Measurements from ENCODE around the gene PEX6.

Gene PEX6

DNA sequence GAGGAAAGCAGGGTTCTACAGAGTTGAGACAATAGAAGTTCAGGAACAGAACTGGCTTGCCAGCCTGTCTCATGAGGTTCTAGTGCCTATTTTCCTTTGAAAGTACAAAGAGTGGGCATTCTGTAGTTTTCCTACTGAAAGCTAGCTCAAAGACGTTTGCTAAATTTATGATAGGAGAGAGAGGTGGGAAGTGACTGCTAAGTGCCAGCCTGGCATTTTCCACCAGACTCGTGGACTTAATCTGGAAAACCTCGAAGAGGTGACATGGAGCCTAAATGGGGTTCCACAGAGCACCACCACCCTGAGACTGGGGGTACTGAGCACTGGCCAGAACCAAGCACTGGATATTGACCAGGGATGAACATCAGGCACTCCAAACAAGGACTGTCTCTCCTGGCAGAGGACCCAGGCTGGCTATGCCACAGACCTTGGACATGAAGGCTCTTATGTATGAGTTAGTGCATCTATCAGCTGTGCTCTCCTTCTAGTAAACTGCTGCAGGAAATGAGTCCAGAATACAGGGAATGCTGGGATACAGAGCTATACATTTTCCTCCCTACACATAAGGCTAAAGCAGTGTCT is 7.1 kb downstream of the PEX6 start:
- TF ChIP-seq, protein P1, sequence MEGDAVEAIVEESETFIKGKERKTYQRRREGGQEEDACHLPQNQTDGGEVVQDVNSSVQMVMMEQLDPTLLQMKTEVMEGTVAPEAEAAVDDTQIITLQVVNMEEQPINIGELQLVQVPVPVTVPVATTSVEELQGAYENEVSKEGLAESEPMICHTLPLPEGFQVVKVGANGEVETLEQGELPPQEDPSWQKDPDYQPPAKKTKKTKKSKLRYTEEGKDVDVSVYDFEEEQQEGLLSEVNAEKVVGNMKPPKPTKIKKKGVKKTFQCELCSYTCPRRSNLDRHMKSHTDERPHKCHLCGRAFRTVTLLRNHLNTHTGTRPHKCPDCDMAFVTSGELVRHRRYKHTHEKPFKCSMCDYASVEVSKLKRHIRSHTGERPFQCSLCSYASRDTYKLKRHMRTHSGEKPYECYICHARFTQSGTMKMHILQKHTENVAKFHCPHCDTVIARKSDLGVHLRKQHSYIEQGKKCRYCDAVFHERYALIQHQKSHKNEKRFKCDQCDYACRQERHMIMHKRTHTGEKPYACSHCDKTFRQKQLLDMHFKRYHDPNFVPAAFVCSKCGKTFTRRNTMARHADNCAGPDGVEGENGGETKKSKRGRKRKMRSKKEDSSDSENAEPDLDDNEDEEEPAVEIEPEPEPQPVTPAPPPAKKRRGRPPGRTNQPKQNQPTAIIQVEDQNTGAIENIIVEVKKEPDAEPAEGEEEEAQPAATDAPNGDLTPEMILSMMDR (IDR thresholded peaks at IDR 0.05; ENCODE audit: insufficient read depth, missing control alignments): no peak
- FAIRE-seq (no peak), DNase-seq (ENCODE audit: insufficient read length, low spot score) (no peak)

DNA sequence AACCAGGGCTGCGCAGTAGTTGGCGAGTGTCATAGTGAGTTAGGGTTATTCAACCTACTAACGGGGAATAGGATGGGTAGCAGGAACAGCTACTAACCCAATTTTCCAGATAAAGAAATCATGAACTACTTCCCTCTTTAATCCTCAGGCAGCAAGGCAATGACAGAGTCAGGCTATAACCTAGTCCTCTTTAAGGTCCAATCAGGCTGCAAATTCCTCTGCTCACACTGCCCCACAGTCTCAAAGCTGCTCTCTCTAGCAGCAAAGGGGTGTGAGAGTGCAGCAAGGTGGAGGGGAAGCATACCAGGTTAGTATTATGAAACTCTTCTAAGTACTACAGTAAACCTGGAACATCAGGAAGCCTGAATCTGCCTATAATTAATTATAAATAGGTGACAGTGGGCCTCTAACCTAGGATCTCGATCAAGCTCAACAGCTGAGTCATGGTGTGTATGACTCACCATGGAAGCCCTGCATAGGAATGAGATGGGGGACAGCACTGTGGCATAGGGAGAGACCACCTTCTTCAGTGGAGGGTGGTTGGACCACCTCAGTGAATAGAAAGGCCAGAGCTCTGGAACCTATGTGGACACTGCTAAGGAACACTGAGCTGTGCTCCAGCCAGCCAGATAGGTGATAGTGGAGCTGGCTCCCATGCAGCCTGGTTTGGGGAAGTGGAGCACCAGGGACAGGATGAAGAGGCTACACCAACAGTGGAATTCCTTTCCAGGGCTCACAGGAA is 7.9 kb downstream of the PEX6 start:
- FAIRE-seq (no peak), DNase-seq (ENCODE audit: insufficient read length, low spot score) (no peak)
- TF ChIP-seq, protein P1 (IDR thresholded peaks at IDR 0.05; ENCODE audit: insufficient read depth, missing control alignments): no peak

- no peak for FAIRE-seq
- DNase-seq (ENCODE audit: insufficient read length, low spot score): no peak
- TF ChIP-seq, protein P1 (IDR thresholded peaks at IDR 0.05; ENCODE audit: insufficient read depth, missing control alignments): no peak
Measured at GRCh38 chr6:42969934-42970333, 9.0 kb downstream of the PEX6 start.

DNA sequence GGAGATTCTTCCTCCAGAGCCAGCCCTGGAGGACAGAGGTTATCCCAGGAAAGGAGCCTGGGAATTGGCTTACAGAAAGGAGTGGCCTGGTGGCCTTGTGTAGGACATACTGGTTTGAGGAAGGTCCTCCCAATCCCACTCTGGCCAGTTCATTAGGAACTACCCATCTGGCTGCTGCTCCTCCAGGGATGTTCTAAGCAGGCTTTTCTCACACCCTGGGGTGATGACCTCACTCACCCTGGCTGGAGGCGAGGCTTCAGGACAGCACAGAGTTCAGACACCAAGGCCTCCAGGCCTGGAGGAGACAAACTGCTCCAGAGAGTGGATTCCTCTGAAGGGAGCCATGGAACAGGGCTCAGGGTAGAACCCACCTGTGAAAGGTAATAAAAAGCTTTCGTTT is 9.6 kb downstream of the PEX6 start:
- TF ChIP-seq, protein P1 (IDR thresholded peaks at IDR 0.05; ENCODE audit: insufficient read depth, missing control alignments): no peak
- no peak for FAIRE-seq
- no peak for DNase-seq (ENCODE audit: insufficient read length, low spot score)

DNA sequence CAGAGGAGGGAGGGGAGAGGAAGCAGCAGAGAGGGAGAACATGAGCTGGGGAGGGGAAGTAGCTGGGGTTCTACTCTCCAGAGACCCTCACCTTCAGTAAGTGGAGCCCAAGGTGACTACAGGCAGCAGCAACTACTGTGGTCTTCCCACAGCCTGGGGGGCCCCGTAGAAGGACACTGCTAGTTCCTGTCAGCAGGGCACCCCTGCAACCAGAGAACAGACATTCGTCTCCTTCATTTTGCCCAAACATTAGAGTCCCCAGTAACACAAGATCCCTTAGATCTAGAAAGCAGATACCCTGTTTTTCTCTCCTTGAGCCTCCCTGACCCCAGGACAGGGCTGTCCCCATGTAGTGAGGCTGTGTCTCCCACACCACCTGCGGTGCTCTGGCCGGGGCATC is 10.2 kb downstream of the PEX6 start:
- FAIRE-seq: no peak
- TF ChIP-seq, protein P1 (IDR thresholded peaks at IDR 0.05; ENCODE audit: insufficient read depth, missing control alignments): no peak
- no peak for DNase-seq (ENCODE audit: insufficient read length, low spot score)

DNA sequence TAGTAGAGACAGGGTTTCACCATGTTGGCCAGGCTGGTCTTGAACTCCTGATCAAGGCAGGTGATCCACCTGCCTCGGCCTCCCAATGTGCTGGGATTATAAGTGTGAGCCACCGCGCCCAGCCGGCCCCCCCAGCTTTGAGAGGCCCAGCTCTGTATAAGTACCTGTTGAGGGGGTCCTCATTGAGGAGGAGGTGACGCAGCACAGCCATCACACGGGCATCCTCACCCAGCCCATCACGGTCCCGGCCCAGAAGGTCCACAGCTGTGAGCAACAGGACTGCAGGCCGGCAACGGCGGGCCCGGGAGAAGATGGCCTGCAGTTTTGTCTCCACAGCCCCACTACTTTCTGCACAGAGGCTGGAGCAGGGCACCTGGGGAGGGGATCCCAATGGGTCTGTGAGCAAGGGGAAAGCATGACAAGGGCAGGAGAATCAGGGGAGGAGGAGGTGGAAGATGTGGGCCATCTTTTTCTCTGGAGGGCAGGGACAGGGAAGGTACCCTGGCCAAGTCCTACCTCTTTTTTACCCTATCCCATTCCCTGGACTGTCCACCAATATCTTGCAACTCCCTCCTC is 10.8 kb downstream of the PEX6 start:
- FAIRE-seq: no peak
- TF ChIP-seq, protein P1 (IDR thresholded peaks at IDR 0.05; ENCODE audit: insufficient read depth, missing control alignments): no peak

GRCh38 chr6:42967228-42967627 is 11.8 kb downstream of the PEX6 start:
- no peak for DNase-seq (ENCODE audit: insufficient read length, low spot score)
- TF ChIP-seq, protein P1 (IDR thresholded peaks at IDR 0.05; ENCODE audit: insufficient read depth, missing control alignments): no peak
- no peak for FAIRE-seq

More for the DNA sequence above, 10.8 kb downstream of the PEX6 start:
- no peak for DNase-seq (ENCODE audit: insufficient read length, low spot score)
